GM18951 (cell line): Measurements from ENCODE around the gene FEN1.

Experiments used
- POLR2A ChIP-seq: IDR thresholded peaks from 4 replicates; pipeline ENCODE4 v1.6.1; 2011; ENCODE audit warnings: mild to moderate bottlenecking; ENCODE audit not compliant: insufficient read length, insufficient read depth; ENCODE audit errors: extremely low read depth
- in situ Hi-C: fragments of 300-500 bp; cut with MboI; formaldehyde crosslinking; loops from one replicate; pipeline ENCODE4 v1.12.0; 2022; ENCODE audit warnings: low sequenced_read_pairs, mixed read lengths, inconsistent platforms; ENCODE audit not compliant: unreplicated experiment

The FEN1 gene

DNA sequence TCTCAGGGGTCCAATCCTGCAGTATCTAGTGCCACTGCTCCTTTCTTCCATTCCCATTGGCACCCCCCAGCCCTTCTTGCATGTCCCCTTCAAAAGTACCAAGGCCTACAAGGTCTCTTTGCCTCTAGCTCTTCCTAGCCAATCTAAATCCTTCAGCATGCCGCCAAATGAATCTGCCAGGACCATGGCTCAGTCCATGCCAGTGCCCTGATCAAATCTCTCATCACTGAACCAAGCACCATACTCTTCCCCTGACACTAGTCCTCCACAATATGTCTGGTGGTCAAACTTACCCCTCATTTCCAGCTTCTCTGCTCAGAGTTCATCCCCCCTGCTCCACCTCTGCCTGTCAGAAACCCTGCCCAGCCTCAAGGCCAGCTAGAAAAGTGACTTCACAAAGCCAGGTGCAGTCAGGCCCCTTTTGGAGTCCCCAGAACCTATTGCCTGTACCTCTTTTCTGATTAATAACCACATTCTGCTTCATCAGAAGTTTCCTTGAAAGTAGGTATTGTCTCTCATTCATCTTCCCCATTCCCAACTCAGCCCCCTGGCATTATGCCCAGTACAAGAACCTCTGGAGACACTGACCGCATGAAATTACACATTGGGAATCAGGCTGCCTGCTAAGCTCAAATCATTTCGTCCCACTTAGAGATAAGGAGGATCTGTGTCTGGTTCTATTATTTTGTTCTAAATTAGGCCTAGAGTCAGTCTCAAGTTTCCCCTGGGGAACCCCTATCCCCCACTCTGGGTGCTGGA is 11.4 kb downstream of the FEN1 start:
- TF ChIP-seq POLR2A, result no peak
- in situ Hi-C loops, result no loop called here

DNA sequence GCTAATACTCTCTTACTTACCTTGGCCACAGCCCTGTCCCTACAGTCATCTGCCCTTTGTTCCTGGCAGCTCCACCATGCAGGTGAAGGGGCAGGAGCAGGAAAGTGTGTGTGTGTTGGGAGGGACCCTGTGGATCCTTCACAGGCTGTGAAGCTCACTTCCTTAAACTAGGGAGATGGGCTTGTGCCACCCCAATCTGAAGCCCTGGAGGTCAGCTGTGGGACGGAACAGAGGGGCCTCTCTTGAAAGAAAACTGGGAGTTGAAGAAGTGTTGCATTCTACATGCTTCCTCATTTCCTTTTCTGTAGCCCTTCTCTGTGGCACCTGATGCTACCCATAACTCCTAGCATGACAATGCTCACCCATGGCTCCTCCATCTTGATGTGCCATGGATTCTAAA is 12.4 kb downstream of the FEN1 start:
- no peak for TF ChIP-seq POLR2A
- in situ Hi-C loops, result no loop called here

DNA sequence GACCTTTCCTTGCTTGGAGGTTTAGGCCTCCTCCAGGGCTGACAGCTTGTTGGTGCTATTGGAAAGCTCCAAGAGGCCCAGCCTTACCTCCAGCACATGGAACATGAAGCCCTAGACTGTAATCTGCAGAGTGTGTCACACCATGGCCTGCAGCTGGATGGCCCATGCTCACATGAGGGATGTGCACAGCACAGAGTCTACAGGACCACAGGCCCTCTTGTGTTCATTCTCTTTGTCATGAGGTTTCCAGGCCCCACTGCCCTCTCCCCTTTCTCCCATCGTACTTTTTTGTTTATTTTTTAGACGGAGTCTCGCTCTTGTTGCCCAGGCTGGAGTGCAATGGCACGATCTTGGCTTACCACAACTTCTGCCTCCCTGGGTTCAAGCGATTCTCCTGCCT is 14.1 kb downstream of the FEN1 start:
- TF ChIP-seq POLR2A, result no peak
- in situ Hi-C loops, result no loop called here

DNA sequence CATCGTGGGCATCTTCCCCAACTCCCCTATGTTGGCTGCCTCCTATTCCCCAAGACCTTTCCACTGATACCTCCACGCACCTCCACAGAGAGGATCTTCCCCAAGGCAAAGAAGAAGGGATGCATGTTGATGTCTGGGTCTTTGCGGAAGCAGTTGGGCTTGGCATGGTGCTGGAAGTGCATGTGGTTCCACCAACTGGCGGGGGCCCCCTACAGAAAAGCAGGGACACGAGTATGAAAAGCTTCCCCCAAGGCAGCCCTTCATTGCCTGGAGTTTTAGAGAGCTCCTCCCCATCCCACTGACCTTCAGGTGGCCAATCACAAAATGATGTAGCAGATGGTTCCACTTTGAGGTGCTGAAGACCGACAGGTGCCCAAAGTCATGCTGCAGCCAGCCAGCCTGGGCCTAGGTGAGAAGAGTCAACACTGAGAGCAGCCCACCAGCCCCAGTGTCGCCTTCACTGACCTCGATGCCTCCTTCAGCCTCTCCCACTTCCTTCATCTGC is 18.0 kb downstream of the FEN1 start:
- no peak for TF ChIP-seq POLR2A
- in situ Hi-C loops, result no loop called here

DNA sequence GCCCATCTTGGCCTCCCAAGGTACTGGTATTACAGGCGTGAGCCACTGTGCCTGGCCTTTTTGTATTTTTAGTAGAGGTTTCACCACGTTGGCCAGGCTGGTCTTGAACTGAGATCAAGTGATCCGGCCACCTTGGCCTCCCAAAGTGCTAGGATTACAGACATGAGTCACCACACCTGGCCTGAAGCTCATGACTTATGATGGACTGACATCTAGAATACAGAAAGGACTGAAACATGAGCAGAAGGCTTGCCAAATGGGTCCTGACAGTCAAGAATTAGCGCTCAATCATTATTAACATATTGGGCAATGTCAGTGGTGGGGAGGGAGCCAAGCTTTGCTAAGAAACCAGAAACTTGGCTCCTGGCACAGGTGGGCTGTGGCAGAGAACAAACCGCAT is 19.1 kb downstream of the FEN1 start:
- TF ChIP-seq POLR2A, result no peak
- in situ Hi-C loops, result no loop called here

DNA sequence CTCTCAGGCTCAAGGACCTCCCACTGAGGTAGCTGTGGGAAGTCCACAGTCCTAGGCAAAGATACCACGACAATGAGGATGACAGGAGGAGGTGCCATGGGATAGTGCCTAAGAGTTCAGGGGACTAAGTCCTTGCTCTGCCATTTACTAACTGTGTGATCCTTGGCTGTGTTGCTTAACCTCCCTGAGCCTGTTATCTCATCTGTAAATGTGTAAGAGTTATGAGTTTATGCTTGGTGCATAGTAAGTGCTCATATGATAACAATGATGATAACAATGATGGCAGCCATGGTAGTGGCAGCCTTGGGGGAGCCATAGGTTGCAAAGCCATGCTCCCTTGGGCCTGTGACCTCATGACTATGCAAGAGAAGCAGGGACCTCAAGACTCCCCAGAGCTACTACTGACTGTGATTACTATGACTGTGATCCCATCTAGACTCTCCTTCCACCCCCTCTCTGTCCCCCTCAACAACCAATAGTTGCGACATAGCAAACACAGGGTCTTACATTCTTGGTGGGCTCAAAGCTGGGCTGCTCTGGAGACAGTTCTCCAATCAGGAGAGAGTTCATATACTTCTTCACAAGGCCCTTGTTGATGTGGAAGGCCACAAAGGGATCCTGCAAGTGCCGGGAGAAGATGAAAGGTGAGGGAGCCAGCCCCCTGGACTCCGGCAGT is 20.2 kb downstream of the FEN1 start:
- TF ChIP-seq POLR2A, result no peak
- in situ Hi-C loops, result no loop called here

DNA sequence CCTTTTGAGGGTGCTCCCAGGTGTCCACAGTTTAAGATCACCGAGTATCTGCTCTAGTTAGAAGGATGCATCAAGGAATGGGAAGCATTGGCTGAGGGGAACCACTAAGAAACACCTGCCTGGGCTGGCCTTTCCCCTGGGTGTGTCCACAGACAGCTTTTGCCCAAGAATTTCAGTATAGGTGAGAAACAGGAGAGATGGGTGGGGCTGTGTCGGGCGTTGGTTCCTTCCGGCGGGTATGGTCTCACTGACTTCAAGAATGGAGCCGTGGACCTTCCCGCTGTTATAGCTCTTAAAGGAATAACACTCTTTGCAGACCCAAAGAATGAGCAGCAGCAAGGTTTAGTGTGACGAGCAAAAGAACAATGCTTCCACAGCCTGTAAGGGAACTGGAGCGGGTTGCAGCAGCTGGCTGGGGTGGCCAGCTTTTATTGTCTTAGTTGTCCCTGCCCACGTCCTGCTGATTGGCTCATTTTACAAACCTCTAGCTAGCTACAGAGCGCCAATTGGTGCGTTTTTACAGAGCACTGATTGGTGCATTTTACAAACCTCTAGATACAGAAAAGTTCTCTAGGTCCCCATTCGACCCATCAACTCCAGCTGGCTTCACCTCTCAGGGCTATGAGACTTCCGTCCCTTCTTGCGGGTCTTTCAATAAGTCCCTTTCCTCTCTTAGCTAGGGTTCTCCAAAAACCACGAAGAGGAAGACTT is 21.7 kb downstream of the FEN1 start:
- in situ Hi-C loops, result no loop called here
- TF ChIP-seq POLR2A, result no peak

DNA sequence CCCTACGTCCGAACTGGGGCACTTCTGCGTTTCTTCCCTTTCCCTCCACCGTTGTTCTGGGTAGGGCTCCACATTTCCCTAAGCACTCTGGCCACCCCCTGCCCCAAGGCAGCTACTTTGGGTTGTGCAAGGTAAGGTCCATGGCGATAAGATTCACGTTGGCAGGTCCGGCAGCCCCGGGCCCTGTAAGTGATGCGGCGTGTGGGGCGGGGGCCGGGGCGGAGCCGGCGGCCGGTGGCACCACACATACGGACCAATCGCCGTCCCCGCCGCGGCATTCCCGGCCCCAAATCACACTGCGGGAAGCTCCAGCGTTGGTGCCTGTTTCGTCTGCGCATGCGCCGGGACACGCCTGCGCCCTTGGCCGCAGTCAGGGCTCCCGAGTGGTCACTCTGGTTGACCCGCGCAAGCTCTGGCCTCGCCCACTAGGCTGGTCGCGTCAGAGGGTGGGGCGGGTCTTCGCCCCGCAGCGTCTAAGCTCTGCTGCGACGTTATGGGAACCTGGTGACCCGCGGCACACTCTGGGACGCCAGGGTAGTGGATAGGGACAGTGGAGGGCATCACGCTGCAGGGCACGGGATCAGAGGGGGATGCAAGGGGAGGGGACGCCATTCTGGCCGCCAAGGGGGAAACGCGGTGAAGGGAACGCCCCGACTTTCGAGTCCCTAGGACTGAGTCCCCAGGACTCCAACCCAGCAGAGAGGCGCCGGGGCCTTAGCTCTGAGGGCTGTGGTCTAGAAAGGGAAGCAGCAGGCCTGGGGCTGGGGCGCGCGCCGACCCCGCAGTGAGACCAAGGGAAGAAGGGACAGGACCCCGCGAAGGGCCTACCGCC is 22.5 kb downstream of the FEN1 start:
- in situ Hi-C loops, result no loop called here
- TF ChIP-seq POLR2A, result peak; percentile 86

DNA sequence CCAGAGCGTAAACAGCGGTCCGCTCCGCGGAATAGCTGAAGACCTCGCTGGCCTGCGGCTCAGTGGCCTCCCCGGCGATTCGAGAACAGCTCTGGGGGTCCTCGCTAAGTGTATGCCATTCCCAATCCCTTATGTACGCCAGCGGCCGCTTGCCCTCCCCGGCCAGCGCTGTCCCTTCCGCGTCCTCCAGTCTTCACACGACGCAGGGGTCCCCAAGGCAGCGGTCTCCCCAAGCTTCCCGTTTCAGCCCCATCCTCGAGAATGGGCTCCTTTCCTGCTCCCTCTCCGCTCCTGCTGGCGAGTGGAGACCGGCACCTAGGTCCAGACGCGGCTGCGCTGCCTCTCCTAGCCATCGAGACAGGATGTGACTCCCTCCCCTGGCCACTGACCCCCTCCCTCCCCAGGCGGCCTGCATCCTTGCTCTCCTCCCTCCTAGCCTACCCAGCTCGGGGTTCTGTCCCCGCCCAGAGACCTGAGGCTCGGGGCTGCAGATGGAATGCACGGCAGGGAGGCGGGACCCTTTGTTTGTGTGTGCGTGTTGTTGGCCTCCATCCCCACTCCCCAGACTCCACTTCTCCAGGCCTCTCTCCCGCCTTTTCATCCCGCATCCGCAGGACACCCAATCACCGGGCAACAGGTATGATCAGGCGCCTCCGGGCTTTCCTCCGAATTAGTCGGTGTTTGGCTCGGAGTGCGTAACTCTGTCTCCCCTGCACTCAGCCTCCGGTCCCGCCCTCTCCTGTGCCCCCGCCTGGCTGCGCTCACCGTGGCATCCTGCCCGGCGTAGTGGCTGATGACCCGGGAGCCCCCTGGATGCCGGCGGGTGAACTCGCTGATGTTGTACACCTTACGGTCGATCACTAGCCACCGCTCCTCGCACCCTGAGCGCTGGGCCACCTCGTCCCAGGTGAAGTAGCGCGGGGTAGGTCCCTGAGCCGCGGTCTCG is 23.4 kb downstream of the FEN1 start:
- no peak for TF ChIP-seq POLR2A
- in situ Hi-C loops, result no loop called here

DNA sequence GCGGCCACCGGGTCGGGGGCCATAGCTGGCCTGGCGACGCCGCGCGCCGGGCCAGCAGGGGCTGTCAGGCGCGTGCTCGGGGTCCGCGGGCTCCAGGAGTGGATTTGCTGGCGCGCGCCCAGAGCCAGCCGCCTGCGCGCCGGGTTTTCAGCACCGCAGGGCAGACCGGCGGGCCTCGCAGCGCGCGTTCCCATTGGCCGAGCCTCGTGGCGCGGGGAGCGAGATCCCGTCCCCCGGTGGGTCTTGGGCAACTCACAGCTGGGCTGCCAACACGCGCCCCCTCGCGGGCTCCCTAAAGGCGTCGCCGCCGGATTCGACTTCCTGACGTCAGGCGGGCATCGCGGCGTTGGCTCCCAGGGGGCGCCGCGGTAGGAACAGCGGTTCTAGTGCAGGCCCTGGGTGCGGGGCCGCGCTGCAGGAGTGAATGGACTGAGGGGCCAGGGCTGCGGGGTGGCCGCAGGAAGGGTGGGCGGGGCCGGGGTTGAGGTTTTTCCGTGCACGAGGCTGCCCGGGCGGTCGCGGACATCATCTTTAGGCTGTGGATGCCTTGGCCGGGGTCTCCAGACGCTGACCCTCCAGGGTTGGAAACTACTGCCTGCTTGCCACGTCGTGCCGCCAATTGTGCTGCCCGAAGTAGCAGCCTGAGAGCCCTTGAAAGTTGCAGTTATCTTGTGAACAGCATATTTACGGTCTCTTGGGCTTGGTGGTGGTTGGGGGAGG is 24.2 kb downstream of the FEN1 start, which contains the start of gene FADS1:
Gene FADS1 (minus strand): TSS at position 268 of the 720 bp plus-strand sequence. CDS start 74 bp downstream, at position 194.
- in situ Hi-C loops, result no loop called here
- peak; percentile 68 for TF ChIP-seq POLR2A
